HepG2 (cell line): ENCODE results near the gene DSTN. TPM values are rescaled to one million over a fixed set of nuclear protein-coding genes. Genes with fewer than 3 reads are reported as not detected.

ENCODE experiments used
- CENPT ChIP-seq: sonication (generic); formaldehyde crosslinking; IDR thresholded peaks from 2 replicates; pipeline ENCODE4 v1.8.0; 2022; ENCODE audit warnings: low read depth, mild to moderate bottlenecking, moderate library complexity, missing genetic modification reagents
- CHD4 ChIP-seq: fragments of 200-600 bp; sonication (generic); IDR thresholded peaks from 2 replicates; pipeline ENCODE4 v1.7.0; 2017; ENCODE audit warnings: mild to moderate bottlenecking, low read length, borderline replicate concordance
- ELF3 ChIP-seq: IDR thresholded peaks from 2 replicates; pipeline ENCODE4 v1.6.1; 2016; ENCODE audit warnings: missing genetic modification reagents, missing compliant biosample characterization
- EZH2 ChIP-seq: conservative IDR thresholded peaks from 2 replicates; pipeline ENCODE4 v1.6.1; 2012; ENCODE audit warnings: mild to moderate bottlenecking, low read depth, low read length, moderate library complexity
- GATAD1 ChIP-seq: IDR thresholded peaks from 2 replicates; pipeline ENCODE4 v1.6.1; 2016; ENCODE audit warnings: missing genetic modification reagents, missing compliant biosample characterization
- GLI4 ChIP-seq: sonication (generic); formaldehyde crosslinking; IDR thresholded peaks from 2 replicates; pipeline ENCODE4 v1.5.1; 2020; ENCODE audit warnings: missing genetic modification reagents, mild to moderate bottlenecking, moderate library complexity, borderline replicate concordance
- HOXA3 ChIP-seq: sonication (generic); formaldehyde crosslinking; IDR thresholded peaks from 2 replicates; pipeline ENCODE4 v1.5.0; 2020; ENCODE audit warnings: missing genetic modification reagents
- MED1 ChIP-seq: sonication (generic); formaldehyde crosslinking; IDR thresholded peaks from 2 replicates; pipeline ENCODE4 v1.4.0; 2020; ENCODE audit warnings: missing genetic modification reagents
- NFE2 ChIP-seq: sonication (generic); formaldehyde crosslinking; IDR thresholded peaks from 2 replicates; pipeline ENCODE4 v1.4.0; 2020; ENCODE audit warnings: missing genetic modification reagents
- YEATS4 ChIP-seq: sonication (generic); formaldehyde crosslinking; IDR thresholded peaks from 2 replicates; pipeline ENCODE4 v1.4.0; 2020; ENCODE audit warnings: missing genetic modification reagents, borderline replicate concordance
- ZNF724P ChIP-seq: sonication (generic); formaldehyde crosslinking; IDR thresholded peaks from 2 replicates; pipeline ENCODE4 v1.8.0; 2022; ENCODE audit warnings: missing genetic modification reagents, borderline replicate concordance
- polyA plus RNA-seq, 8 experiments: library from polyadenylated mRNA; depleted of rRNA in 3 of 8; stranded (reverse) in 7 of 8; unstranded in 1 of 8; fragments of >200 nt; fragmentation: Illumina TruSeq in 4 of 8; extraction: Trizol in 4 of 8; gene quantifications; 2 replicates each; pipeline versions ENCODE4 v1.2.1 to v1.2.3, GENCODE V29; 2011 to 2016; ENCODE audit warnings: low read depth in 4 of 8, missing spikeins in 1 of 8, mixed read lengths in 1 of 8; ENCODE audit not compliant: insufficient read depth in 1 of 8
- total RNA-seq, 5 experiments: library from RNA; depleted of rRNA; stranded (reverse); fragments of >200 nt; fragmentation: Illumina TruSeq; extraction: Trizol; gene quantifications; 2 replicates each; pipeline ENCODE4 v1.2.3, GENCODE V29; 2016; ENCODE audit warnings: low read depth in 1 of 5
- TF ChIP-seq, protein P1 (sequence below): sonication (generic); formaldehyde crosslinking; IDR thresholded peaks from 2 replicates; pipeline ENCODE4 v1.4.0; 2020; ENCODE audit warnings: missing genetic modification reagents
- TF ChIP-seq, protein P2 (sequence below): sonication (generic); formaldehyde crosslinking; IDR thresholded peaks from 2 replicates; pipeline ENCODE4 v1.9.0; 2021; ENCODE audit warnings: missing genetic modification reagents, borderline replicate concordance
- TF ChIP-seq, protein P3 (sequence below): IDR thresholded peaks from 2 replicates; pipeline ENCODE4 v1.6.1; 2016; ENCODE audit warnings: mild to moderate bottlenecking, missing biosample characterization, missing genetic modification reagents
- TF ChIP-seq, protein P4 (sequence below): sonication (generic); formaldehyde crosslinking; IDR thresholded peaks from 2 replicates; pipeline ENCODE4 v1.5.1; 2020; ENCODE audit warnings: missing genetic modification reagents, mild to moderate bottlenecking, borderline replicate concordance
- TF ChIP-seq, protein P5 (sequence below): sonication (generic); formaldehyde crosslinking; IDR thresholded peaks from 2 replicates; pipeline ENCODE4 v1.4.0; 2020; ENCODE audit warnings: missing genetic modification reagents, mild to moderate bottlenecking, borderline replicate concordance
- TF ChIP-seq, protein P6 (sequence below): sonication (generic); formaldehyde crosslinking; IDR thresholded peaks from 2 replicates; pipeline ENCODE4 v1.5.0; 2020; ENCODE audit warnings: missing genetic modification reagents
- TF ChIP-seq, protein P7 (sequence below): sonication (generic); formaldehyde crosslinking; IDR thresholded peaks from 2 replicates; pipeline ENCODE4 v1.8.0; 2022; ENCODE audit warnings: mild to moderate bottlenecking, missing genetic modification reagents, moderate library complexity

Gene DSTN
- total and polyA plus RNA-seq, 2 of the 13 experiments (the other 11 are each of a cell fraction or from before 2014, with no cell fraction given): 27.6 to 106 TPM

DNA sequence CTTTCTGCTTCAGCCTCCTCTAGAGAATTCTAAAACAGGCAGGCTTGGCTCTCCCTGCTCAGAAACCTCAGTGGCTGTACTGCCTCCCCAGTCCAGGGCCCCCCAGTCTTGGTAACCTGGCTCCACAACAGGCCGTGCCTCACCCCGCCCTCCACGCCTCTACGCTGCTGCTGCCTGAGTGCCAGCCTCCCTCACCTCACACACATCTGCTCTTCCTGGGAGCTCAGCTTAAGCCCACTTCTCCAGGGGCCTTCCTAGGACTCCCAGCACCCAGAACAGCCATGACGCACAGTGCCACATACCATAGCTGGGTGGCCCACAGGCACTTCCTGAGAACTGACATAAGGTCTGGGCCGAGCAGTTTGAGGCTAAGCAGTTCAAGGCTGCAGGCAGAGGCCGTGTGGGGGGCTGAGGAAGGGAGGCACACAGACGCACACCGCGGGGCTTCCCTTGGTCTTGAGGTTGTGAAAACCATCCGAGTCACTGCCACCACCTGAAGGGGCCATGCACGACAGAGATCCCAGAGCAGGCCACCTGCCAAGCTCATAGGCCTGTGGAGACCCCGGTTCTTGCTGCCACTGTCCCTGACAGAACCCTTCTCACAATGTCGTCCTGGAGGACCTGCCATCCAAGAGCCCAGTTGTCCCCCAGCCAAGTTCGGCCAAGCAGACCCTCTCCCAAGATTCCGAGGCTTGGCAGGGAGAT, 42.6 kb downstream of the DSTN start (continued):
- TF ChIP-seq HOXA3 (CRISPR knock-in tag) (peak; percentile 24; the same call in 1 of the 2 replicates), ZNF724P (CRISPR knock-in tag) (peak; percentile 93), EZH2 (no peak), CENPT (CRISPR knock-in tag) (no peak), NFE2 (CRISPR knock-in tag) (no peak), MED1 (peak; percentile 57), ELF3 (CRISPR knock-in tag) (0 out of 2 replicates have a peak, but pooled peaks have one; percentile 9), GLI4 (CRISPR knock-in tag) (0 out of 2 replicates have a peak, but pooled peaks have one; percentile 34), YEATS4 (CRISPR knock-in tag) (peak; percentile 48; the same call in 1 of the 2 replicates), GATAD1 (CRISPR knock-in tag) (0 out of 2 replicates have a peak, but pooled peaks have one; percentile 1), CHD4 (no peak)
- TF ChIP-seq, protein P1, sequence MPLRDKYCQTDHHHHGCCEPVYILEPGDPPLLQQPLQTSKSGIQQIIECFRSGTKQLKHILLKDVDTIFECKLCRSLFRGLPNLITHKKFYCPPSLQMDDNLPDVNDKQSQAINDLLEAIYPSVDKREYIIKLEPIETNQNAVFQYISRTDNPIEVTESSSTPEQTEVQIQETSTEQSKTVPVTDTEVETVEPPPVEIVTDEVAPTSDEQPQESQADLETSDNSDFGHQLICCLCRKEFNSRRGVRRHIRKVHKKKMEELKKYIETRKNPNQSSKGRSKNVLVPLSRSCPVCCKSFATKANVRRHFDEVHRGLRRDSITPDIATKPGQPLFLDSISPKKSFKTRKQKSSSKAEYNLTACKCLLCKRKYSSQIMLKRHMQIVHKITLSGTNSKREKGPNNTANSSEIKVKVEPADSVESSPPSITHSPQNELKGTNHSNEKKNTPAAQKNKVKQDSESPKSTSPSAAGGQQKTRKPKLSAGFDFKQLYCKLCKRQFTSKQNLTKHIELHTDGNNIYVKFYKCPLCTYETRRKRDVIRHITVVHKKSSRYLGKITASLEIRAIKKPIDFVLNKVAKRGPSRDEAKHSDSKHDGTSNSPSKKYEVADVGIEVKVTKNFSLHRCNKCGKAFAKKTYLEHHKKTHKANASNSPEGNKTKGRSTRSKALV (CRISPR knock-in tag): peak; percentile 47; the same call in 1 of the 2 replicates
- TF ChIP-seq, protein P2, sequence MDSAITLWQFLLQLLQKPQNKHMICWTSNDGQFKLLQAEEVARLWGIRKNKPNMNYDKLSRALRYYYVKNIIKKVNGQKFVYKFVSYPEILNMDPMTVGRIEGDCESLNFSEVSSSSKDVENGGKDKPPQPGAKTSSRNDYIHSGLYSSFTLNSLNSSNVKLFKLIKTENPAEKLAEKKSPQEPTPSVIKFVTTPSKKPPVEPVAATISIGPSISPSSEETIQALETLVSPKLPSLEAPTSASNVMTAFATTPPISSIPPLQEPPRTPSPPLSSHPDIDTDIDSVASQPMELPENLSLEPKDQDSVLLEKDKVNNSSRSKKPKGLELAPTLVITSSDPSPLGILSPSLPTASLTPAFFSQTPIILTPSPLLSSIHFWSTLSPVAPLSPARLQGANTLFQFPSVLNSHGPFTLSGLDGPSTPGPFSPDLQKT: no peak
- TF ChIP-seq, protein P3, sequence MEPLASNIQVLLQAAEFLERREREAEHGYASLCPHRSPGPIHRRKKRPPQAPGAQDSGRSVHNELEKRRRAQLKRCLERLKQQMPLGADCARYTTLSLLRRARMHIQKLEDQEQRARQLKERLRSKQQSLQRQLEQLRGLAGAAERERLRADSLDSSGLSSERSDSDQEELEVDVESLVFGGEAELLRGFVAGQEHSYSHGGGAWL (CRISPR knock-in tag): no peak
- TF ChIP-seq, protein P4, sequence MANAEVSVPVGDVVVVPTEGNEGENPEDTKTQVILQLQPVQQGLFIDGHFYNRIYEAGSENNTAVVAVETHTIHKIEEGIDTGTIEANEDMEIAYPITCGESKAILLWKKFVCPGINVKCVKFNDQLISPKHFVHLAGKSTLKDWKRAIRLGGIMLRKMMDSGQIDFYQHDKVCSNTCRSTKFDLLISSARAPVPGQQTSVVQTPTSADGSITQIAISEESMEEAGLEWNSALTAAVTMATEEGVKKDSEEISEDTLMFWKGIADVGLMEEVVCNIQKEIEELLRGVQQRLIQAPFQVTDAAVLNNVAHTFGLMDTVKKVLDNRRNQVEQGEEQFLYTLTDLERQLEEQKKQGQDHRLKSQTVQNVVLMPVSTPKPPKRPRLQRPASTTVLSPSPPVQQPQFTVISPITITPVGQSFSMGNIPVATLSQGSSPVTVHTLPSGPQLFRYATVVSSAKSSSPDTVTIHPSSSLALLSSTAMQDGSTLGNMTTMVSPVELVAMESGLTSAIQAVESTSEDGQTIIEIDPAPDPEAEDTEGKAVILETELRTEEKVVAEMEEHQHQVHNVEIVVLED: peak; percentile 27; the same call in 1 of the 2 replicates
- TF ChIP-seq, protein P5, sequence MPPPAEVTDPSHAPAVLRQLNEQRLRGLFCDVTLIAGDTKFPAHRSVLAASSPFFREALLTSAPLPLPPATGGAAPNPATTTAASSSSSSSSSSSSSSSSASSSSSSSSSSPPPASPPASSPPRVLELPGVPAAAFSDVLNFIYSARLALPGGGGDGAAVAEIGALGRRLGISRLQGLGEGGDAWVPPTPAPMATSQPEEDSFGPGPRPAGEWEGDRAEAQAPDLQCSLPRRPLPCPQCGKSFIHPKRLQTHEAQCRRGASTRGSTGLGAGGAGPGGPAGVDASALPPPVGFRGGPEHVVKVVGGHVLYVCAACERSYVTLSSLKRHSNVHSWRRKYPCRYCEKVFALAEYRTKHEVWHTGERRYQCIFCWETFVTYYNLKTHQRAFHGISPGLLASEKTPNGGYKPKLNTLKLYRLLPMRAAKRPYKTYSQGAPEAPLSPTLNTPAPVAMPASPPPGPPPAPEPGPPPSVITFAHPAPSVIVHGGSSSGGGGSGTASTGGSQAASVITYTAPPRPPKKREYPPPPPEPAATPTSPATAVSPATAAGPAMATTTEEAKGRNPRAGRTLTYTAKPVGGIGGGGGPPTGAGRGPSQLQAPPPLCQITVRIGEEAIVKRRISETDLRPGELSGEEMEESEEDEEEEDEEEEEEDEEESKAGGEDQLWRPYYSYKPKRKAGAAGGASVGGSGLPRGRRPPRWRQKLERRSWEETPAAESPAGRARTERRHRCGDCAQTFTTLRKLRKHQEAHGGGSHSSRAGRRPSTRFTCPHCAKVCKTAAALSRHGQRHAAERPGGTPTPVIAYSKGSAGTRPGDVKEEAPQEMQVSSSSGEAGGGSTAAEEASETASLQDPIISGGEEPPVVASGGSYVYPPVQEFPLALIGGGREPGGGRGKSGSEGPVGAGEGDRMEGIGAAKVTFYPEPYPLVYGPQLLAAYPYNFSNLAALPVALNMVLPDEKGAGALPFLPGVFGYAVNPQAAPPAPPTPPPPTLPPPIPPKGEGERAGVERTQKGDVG: peak; percentile 18; the same call in 1 of the 2 replicates
- TF ChIP-seq, protein P6, sequence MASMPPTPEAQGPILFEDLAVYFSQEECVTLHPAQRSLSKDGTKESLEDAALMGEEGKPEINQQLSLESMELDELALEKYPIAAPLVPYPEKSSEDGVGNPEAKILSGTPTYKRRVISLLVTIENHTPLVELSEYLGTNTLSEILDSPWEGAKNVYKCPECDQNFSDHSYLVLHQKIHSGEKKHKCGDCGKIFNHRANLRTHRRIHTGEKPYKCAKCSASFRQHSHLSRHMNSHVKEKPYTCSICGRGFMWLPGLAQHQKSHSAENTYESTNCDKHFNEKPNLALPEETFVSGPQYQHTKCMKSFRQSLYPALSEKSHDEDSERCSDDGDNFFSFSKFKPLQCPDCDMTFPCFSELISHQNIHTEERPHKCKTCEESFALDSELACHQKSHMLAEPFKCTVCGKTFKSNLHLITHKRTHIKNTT (CRISPR knock-in tag): no peak
- TF ChIP-seq, protein P7, sequence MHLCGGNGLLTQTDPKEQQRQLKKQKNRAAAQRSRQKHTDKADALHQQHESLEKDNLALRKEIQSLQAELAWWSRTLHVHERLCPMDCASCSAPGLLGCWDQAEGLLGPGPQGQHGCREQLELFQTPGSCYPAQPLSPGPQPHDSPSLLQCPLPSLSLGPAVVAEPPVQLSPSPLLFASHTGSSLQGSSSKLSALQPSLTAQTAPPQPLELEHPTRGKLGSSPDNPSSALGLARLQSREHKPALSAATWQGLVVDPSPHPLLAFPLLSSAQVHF (CRISPR knock-in tag): no peak
